ENCODE data around the gene EPAS1.

EPAS1 gene

GRCh38 chr2:46320141-46320567 is 22.9 kb downstream of the EPAS1 start:
- Mint-ChIP-seq H3K36me3 (ENCODE audit: low read depth) (no peaks in the 10 kb centered on the region), H3K27me3 (ENCODE audit: low read depth) (no peaks in the 10 kb centered on the region), H3K4me3 (no peak overlapping the region), H3K27ac (no peak overlapping the region), H3K4me1 (peaks cover 8% of the 10 kb centered on the region), H3K9me3 (no peaks in the 10 kb centered on the region)
- no peak for TF ChIP-seq CTCF (IDR thresholded peaks at IDR 0.05; ENCODE audit: unreplicated experiment in 3 of 3)

- Mint-ChIP-seq H3K9me3 (no peaks in the 10 kb centered on the region), H3K4me3 (no peak overlapping the region), H3K4me1 (peaks cover 9% of the 10 kb centered on the region), H3K27ac (no peak overlapping the region), H3K36me3 (ENCODE audit: low read depth) (no peaks in the 10 kb centered on the region), H3K27me3 (ENCODE audit: low read depth) (peaks cover 9% of the 10 kb centered on the region)
- no peak for TF ChIP-seq CTCF (IDR thresholded peaks at IDR 0.05; ENCODE audit: unreplicated experiment in 3 of 3)
Measured at GRCh38 chr2:46323730-46324129, 26.5 kb downstream of the EPAS1 start.

- H3K4me3 Mint-ChIP-seq: no peak overlapping the region
- H3K4me1 Mint-ChIP-seq: peaks cover 21% of the 10 kb centered on the region
- no peak for TF ChIP-seq CTCF (IDR thresholded peaks at IDR 0.05; ENCODE audit: unreplicated experiment in 3 of 3)
- no peak overlapping the region for H3K27ac Mint-ChIP-seq
- H3K36me3 Mint-ChIP-seq (ENCODE audit: low read depth): no peaks in the 10 kb centered on the region
- H3K27me3 Mint-ChIP-seq (ENCODE audit: low read depth): peaks cover 14% of the 10 kb centered on the region
- H3K9me3 Mint-ChIP-seq: no peaks in the 10 kb centered on the region
Measured at GRCh38 chr2:46325182-46325928, 28.1 kb downstream of the EPAS1 start.

- no peaks in the 10 kb centered on the region for H3K36me3 Mint-ChIP-seq (ENCODE audit: low read depth)
- no peak for TF ChIP-seq CTCF (IDR thresholded peaks at IDR 0.05; ENCODE audit: unreplicated experiment in 3 of 3)
- H3K27ac Mint-ChIP-seq: peak overlapping the region in 1 of 3 experiments; percentile 23
- H3K9me3 Mint-ChIP-seq: no peaks in the 10 kb centered on the region
- peaks cover 19% of the 10 kb centered on the region for H3K27me3 Mint-ChIP-seq (ENCODE audit: low read depth)
- H3K4me1 Mint-ChIP-seq: peaks cover 30% of the 10 kb centered on the region
- no peak overlapping the region for H3K4me3 Mint-ChIP-seq
Measured at GRCh38 chr2:46326231-46326980, 29.2 kb downstream of the EPAS1 start.

- Mint-ChIP-seq H3K36me3 (ENCODE audit: low read depth) (no peaks in the 10 kb centered on the region), H3K27me3 (ENCODE audit: low read depth) (peaks cover 23% of the 10 kb centered on the region), H3K4me3 (no peak overlapping the region), H3K4me1 (peaks cover 42% of the 10 kb centered on the region), H3K27ac (peak overlapping the region in 2 of 3 experiments; percentile 84 to 94), H3K9me3 (no peaks in the 10 kb centered on the region)
- peak in 1 of 3 experiments; percentile 15 for TF ChIP-seq CTCF (IDR thresholded peaks at IDR 0.05; ENCODE audit: unreplicated experiment in 3 of 3)
Measured at GRCh38 chr2:46327627-46328026, 30.4 kb downstream of the EPAS1 start.
